ENCODE data around the gene PTPRN2.

Gene PTPRN2

DNA sequence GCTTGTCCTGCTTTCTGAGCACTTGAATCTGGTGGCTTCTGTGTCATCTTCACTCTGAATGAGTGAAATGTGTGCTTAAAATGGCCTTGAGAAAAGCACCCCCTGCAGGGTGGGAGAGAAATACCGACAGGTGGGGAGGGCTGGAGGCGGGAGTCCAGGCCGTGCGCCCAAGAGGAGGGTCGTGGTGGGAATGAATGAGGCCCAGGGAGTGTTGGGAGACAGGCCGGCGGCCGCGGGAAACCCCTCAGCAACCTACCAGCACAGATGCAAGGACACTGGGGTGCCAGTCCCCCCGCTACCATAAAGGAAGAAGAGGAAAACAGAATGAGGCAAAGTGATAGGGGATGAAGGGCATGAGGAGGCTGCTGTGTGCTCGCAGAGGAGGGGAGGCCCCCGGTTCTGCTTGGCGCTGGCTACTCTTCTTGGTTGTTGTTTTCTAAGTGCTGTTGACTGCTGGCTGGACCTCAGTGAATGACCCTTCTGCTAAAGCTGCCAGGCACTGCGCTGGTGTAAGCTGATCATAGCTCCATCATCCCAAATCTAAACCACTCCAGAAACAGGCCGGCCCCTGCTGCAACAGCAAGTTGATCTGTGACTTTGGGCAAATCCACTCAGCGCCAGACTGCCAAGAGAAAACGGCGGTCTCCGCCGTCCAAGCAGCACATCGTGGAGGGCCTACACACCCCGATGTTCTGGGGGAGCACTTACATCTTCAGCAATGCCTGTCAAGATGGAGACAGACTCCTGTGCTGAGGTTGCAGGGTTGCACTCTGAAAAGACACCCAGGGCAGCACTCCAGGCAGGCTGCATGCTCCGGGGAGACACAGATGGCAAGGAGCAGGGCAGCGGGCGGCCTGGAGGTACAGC, 872.3 kb downstream of the PTPRN2 start:
- no peak overlapping the region for H3K4me3 ChIP-seq (ENCODE audit: low read depth, low read length)
- TF ChIP-seq, protein P1, sequence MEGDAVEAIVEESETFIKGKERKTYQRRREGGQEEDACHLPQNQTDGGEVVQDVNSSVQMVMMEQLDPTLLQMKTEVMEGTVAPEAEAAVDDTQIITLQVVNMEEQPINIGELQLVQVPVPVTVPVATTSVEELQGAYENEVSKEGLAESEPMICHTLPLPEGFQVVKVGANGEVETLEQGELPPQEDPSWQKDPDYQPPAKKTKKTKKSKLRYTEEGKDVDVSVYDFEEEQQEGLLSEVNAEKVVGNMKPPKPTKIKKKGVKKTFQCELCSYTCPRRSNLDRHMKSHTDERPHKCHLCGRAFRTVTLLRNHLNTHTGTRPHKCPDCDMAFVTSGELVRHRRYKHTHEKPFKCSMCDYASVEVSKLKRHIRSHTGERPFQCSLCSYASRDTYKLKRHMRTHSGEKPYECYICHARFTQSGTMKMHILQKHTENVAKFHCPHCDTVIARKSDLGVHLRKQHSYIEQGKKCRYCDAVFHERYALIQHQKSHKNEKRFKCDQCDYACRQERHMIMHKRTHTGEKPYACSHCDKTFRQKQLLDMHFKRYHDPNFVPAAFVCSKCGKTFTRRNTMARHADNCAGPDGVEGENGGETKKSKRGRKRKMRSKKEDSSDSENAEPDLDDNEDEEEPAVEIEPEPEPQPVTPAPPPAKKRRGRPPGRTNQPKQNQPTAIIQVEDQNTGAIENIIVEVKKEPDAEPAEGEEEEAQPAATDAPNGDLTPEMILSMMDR (IDR thresholded peaks at IDR 0.05; ENCODE audit: borderline replicate concordance, insufficient read depth, low read depth, low read length): no peak

GRCh38 chr7:157714166-157715070, 873.2 kb downstream of the PTPRN2 start:
- TF ChIP-seq, protein P1 (IDR thresholded peaks at IDR 0.05; ENCODE audit: borderline replicate concordance, insufficient read depth, low read depth, low read length): no peak
- no peak overlapping the region for H3K4me3 ChIP-seq (ENCODE audit: low read depth, low read length)

GRCh38 chr7:157713591-157713990, 874.0 kb downstream of the PTPRN2 start:
- H3K4me3 ChIP-seq (ENCODE audit: low read depth, low read length): no peak overlapping the region
- TF ChIP-seq, protein P1 (IDR thresholded peaks at IDR 0.05; ENCODE audit: borderline replicate concordance, insufficient read depth, low read depth, low read length): no peak

DNA sequence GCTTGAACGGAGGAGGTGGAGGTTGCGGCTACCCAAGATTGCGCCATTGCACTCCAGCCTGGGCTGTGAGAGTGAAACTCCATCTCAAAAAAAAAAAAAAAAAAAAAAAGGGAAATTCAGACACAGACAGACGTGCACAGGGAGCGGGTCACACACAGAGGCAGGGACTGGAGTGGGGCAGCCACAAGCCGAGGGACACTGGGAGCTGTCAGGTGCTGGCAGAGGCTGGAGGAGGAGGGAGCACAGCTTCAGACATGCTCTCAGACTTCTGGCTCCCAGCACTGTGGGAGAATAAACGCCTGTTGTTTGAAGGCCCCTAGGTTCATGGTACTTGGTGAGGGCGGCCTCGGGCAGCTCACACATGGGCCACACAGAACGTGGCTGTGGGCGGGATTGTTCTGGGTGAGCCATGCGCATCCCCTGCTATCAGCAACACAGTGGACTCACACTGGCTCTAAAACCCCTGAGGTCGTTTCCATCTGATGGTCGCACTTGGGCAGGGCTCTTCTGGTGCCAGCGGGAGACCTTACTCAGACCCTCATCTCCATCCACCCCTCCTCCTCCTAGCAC, 874.9 kb downstream of the PTPRN2 start:
- H3K4me3 ChIP-seq (ENCODE audit: low read depth, low read length): no peak overlapping the region
- TF ChIP-seq, protein P1 (IDR thresholded peaks at IDR 0.05; ENCODE audit: borderline replicate concordance, insufficient read depth, low read depth, low read length): no peak

GRCh38 chr7:157711353-157711888, 876.2 kb downstream of the PTPRN2 start:
- no peak overlapping the region for H3K4me3 ChIP-seq (ENCODE audit: low read depth, low read length)
- TF ChIP-seq, protein P1 (IDR thresholded peaks at IDR 0.05; ENCODE audit: borderline replicate concordance, insufficient read depth, low read depth, low read length): no peak

DNA sequence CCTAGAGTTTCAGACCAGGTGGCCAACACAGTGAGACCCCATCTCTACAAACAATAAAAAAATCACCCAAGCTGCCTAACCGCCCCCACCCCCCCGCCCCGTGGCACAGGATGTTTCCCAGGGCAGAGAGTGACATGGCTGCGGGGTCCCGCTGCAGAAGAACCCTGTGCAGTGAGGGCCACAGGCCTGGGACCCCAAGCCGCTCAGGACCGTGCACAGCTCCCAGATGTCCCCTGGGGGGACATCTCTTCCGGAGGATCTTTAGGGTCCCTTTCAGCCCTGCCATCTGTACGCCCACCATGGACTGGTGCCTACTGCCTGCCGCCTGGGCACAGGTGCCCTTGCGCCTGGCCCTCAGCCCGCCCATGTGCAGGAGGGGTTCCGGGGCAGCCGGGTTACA, 877.2 kb downstream of the PTPRN2 start:
- H3K4me3 ChIP-seq (ENCODE audit: low read depth, low read length): no peak overlapping the region
- TF ChIP-seq, protein P1 (IDR thresholded peaks at IDR 0.05; ENCODE audit: borderline replicate concordance, insufficient read depth, low read depth, low read length): no peak
